ENCODE data around the gene MAGI3. TPM values are rescaled to one million over a fixed set of nuclear protein-coding genes. Genes with fewer than 3 reads are reported as not detected.
"Not testable (repeated sequence)": the region's sequence is repeated elsewhere in the genome, so short reads cannot be mapped to it uniquely, and the experiment has no call there.

MAGI3 gene
- total RNA-seq, 3 donors from 2014 or later (not counting 1 experiment from before 2014, with no cell fraction given): 0.61 to 1.6 (median 0.66) TPM

- DNase-seq: no peak
- H3K4me3 ChIP-seq (ENCODE audit: low read length): no peak overlapping the region
- Mint-ChIP-seq H3K27ac (no peak overlapping the region), H3K27me3 (ENCODE audit: low read depth in 2 of 2) (no peaks in the 10 kb centered on the region), H3K4me3 (no peak overlapping the region), H3K36me3 (no peaks in the 10 kb centered on the region), H3K9me3 (no peaks in the 10 kb centered on the region), H3K4me1 (no peaks in the 10 kb centered on the region)
- intact Hi-C loops (cut with micrococcal nuclease): no loop called here
- H3K36me3 ChIP-seq (ENCODE audit: control insufficient read depth, insufficient read depth, low read length): no peaks in the 10 kb centered on the region
- TF ChIP-seq, protein P1, sequence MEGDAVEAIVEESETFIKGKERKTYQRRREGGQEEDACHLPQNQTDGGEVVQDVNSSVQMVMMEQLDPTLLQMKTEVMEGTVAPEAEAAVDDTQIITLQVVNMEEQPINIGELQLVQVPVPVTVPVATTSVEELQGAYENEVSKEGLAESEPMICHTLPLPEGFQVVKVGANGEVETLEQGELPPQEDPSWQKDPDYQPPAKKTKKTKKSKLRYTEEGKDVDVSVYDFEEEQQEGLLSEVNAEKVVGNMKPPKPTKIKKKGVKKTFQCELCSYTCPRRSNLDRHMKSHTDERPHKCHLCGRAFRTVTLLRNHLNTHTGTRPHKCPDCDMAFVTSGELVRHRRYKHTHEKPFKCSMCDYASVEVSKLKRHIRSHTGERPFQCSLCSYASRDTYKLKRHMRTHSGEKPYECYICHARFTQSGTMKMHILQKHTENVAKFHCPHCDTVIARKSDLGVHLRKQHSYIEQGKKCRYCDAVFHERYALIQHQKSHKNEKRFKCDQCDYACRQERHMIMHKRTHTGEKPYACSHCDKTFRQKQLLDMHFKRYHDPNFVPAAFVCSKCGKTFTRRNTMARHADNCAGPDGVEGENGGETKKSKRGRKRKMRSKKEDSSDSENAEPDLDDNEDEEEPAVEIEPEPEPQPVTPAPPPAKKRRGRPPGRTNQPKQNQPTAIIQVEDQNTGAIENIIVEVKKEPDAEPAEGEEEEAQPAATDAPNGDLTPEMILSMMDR (IDR thresholded peaks at IDR 0.05): no peak
- no peak for ATAC-seq
- H3K4me1 ChIP-seq (ENCODE audit: control insufficient read depth, insufficient read depth, low read length): no peaks in the 10 kb centered on the region
- no peak overlapping the region for H3K27ac ChIP-seq (ENCODE audit: low read length)
- WGBS (ENCODE audit: insufficient coverage): 83% methylated on average over 1 of the region's 1 CpG
- H3K27me3 ChIP-seq (ENCODE audit: control insufficient read depth, insufficient read depth, low read length): no peaks in the 10 kb centered on the region
- H3K9me3 ChIP-seq (ENCODE audit: control insufficient read depth, insufficient read depth, low read length): no peaks in the 10 kb centered on the region
These were observed 115.0 kb downstream of the MAGI3 start for GRCh38 chr1:113505357-113505756.

- TF ChIP-seq, protein P1 (IDR thresholded peaks at IDR 0.05): no peak
These were observed 117.4 kb downstream of the MAGI3 start for GRCh38 chr1:113507552-113508214.

DNA sequence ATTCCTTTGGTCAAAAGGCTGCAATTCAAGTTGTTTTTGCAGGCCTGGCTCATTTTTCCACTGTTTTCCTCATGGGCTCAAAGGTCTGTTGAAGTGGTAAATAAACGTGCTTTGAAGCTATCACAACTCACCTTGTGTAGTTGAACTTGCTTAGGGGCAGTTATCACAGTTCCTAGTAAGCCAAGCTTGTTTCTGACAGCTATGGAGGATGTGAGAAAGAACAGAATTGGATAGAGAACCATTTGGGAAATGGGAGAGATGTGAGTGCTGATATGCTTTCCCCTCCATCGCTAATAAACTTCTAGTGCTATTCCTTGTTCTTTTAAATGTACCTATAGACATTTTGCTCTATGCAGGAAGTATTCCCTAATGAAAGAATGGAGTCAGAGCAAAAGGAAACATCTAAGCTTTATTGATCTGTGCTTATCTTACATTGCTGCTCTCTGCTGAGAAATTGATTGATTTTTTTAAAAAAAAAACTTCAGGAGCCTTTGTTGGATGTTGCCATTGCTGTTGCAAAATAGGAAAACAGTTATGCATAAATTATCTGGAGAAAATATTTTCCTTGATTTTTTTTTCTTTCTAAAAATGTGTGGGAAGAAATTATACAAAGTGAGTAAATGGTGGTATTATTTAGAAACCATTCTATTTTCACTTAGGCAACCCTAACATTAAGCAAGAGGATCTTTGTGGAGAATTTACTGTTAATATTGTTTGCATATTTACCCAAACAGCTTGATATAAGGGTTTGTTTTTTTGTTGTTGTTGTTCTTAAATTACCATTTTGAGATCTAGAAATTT is 118.2 kb downstream of the MAGI3 start:
- no peak overlapping the region for H3K27ac Mint-ChIP-seq
- no peak overlapping the region for H3K4me3 Mint-ChIP-seq
- DNase-seq (no peak), ATAC-seq (no peak)
- Histone ChIP-seq H3K4me3 (ENCODE audit: low read length) (no peak overlapping the region), H3K36me3 (ENCODE audit: control insufficient read depth, insufficient read depth, low read length) (no peaks in the 10 kb centered on the region), H3K27me3 (ENCODE audit: control insufficient read depth, insufficient read depth, low read length) (no peaks in the 10 kb centered on the region), H3K4me1 (ENCODE audit: control insufficient read depth, insufficient read depth, low read length) (no peaks in the 10 kb centered on the region), H3K9me3 (ENCODE audit: control insufficient read depth, insufficient read depth, low read length) (no peaks in the 10 kb centered on the region), H3K27ac (ENCODE audit: low read length) (no peak overlapping the region)
- intact Hi-C loops (cut with micrococcal nuclease): no loop called here
- H3K4me1 Mint-ChIP-seq: no peaks in the 10 kb centered on the region
- H3K27me3 Mint-ChIP-seq (ENCODE audit: low read depth in 2 of 2): no peaks in the 10 kb centered on the region
- H3K36me3 Mint-ChIP-seq: no peaks in the 10 kb centered on the region
- TF ChIP-seq, protein P1 (IDR thresholded peaks at IDR 0.05): no peak
- peaks cover 2 to 5% of the 10 kb centered on the region in 2 donors for H3K9me3 Mint-ChIP-seq
- 93% methylated on average over 1 of the region's 2 CpGs for WGBS (ENCODE audit: insufficient coverage)

More at GRCh38 chr1:113507552-113508214, 117.4 kb downstream of the MAGI3 start:
- no peaks in the 10 kb centered on the region for H3K27me3 Mint-ChIP-seq (ENCODE audit: low read depth in 2 of 2)
- Histone ChIP-seq H3K27me3 (ENCODE audit: control insufficient read depth, insufficient read depth, low read length) (no peaks in the 10 kb centered on the region), H3K4me1 (ENCODE audit: control insufficient read depth, insufficient read depth, low read length) (no peaks in the 10 kb centered on the region), H3K36me3 (ENCODE audit: control insufficient read depth, insufficient read depth, low read length) (no peaks in the 10 kb centered on the region), H3K4me3 (ENCODE audit: low read length) (no peak overlapping the region), H3K9me3 (ENCODE audit: control insufficient read depth, insufficient read depth, low read length) (no peaks in the 10 kb centered on the region), H3K27ac (ENCODE audit: low read length) (no peak overlapping the region)
- no peaks in the 10 kb centered on the region for H3K4me1 Mint-ChIP-seq
- no peaks in the 10 kb centered on the region for H3K36me3 Mint-ChIP-seq
- no peak for ATAC-seq
- no peak overlapping the region for H3K27ac Mint-ChIP-seq
- no peak for DNase-seq
- H3K9me3 Mint-ChIP-seq: peaks cover 2 to 5% of the 10 kb centered on the region in 2 donors
- intact Hi-C loops (cut with micrococcal nuclease): no loop called here
- no peak overlapping the region for H3K4me3 Mint-ChIP-seq

DNA sequence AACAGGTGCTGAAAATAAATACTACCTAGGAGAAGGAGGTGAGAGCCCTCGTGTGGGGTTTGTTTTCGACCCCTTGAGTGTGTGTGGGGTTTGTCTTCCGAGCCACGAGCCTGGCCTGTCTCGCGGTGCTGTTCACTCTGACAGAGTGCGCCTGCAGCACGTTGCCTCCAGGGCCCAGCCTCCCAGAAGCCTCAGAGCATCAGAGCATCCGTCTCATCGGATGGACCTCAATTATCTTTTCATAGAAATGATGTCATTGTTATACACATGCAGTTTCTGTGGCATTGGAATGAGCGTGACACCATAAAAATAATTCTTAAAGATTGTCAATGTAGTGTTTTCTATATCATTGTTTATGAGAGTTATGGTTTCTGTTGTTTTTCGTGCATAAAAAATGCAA is 119.5 kb downstream of the MAGI3 start:
- intact Hi-C loops (cut with micrococcal nuclease); ATAC-seq; H3K36me3 Mint-ChIP-seq; H3K9me3 Mint-ChIP-seq; H3K36me3 ChIP-seq (ENCODE audit: control insufficient read depth, insufficient read depth, low read length); H3K4me1 Mint-ChIP-seq; H3K4me3 ChIP-seq (ENCODE audit: low read length); H3K4me1 ChIP-seq (ENCODE audit: control insufficient read depth, insufficient read depth, low read length); H3K27ac ChIP-seq (ENCODE audit: low read length); H3K27me3 Mint-ChIP-seq (ENCODE audit: low read depth in 2 of 2); DNase-seq; H3K27ac Mint-ChIP-seq; H3K27me3 ChIP-seq (ENCODE audit: control insufficient read depth, insufficient read depth, low read length); H3K4me3 Mint-ChIP-seq; H3K9me3 ChIP-seq (ENCODE audit: control insufficient read depth, insufficient read depth, low read length): not testable (repeated sequence)
- no CpG with 5 or more reads among the region's 12 CpGs for WGBS (ENCODE audit: insufficient coverage)

Data from natural killer cell (primary cell).